HepG2 (cell line): ENCODE results near the gene FBH1. TPM values are rescaled to one million over a fixed set of nuclear protein-coding genes. Genes with fewer than 3 reads are reported as not detected.

Experiments used
- GATAD1 ChIP-seq: IDR thresholded peaks from 2 replicates; pipeline ENCODE4 v1.6.1; 2016; ENCODE audit warnings: missing genetic modification reagents, missing compliant biosample characterization
- MBD4 ChIP-seq: IDR thresholded peaks from 2 replicates; pipeline ENCODE4 v1.6.1; 2012; ENCODE audit warnings: low read length, inconsistent platforms, borderline replicate concordance
- MIER3 ChIP-seq: IDR thresholded peaks from 2 replicates; pipeline ENCODE4 v1.6.1; 2016; ENCODE audit warnings: missing compliant biosample characterization, borderline replicate concordance
- NBN ChIP-seq: fragments of 450-650 bp; conservative IDR thresholded peaks from 2 replicates; pipeline ENCODE4 v1.6.1; 2017
- NCOA2 ChIP-seq: sonication (generic); formaldehyde crosslinking; IDR thresholded peaks from 2 replicates; pipeline ENCODE4 v1.8.0; 2022; ENCODE audit warnings: inconsistent platforms
- POLR2A ChIP-seq, 2 experiments: IDR thresholded peaks; 2 replicates each; pipeline ENCODE4 v1.6.1; 2011; ENCODE audit warnings: low read depth in 2 of 2, low read length in 2 of 2, mild to moderate bottlenecking in 1 of 2, moderate library complexity in 1 of 2; ENCODE audit not compliant: insufficient read depth in 1 of 2
- REL ChIP-seq: sonication (generic); formaldehyde crosslinking; conservative IDR thresholded peaks from 2 replicates; pipeline ENCODE4 v1.8.0; 2022; ENCODE audit warnings: mild to moderate bottlenecking, missing genetic modification reagents, moderate library complexity
- SALL2 ChIP-seq: sonication (generic); formaldehyde crosslinking; IDR thresholded peaks from 2 replicates; pipeline ENCODE4 v1.8.1; 2023; ENCODE audit warnings: mild to moderate bottlenecking, missing genetic modification reagents, inconsistent platforms
- SMC3 ChIP-seq: IDR thresholded peaks from 2 replicates; pipeline ENCODE4 v1.6.1; 2011; ENCODE audit warnings: low read length, improper control_type of control experiment
- TEAD3 ChIP-seq: optimal IDR thresholded peaks from 2 replicates; pipeline ENCODE3; 2016; ENCODE audit warnings: borderline replicate concordance
- ZEB1 ChIP-seq: IDR thresholded peaks from 2 replicates; pipeline ENCODE4 v1.6.1; 2012; ENCODE audit warnings: mild to moderate bottlenecking, low read depth, inconsistent platforms; ENCODE audit not compliant: insufficient replicate concordance
- ZFP90 ChIP-seq: sonication (generic); formaldehyde crosslinking; IDR thresholded peaks from 2 replicates; pipeline ENCODE4 v1.8.0; 2022; ENCODE audit warnings: missing genetic modification reagents, mild to moderate bottlenecking, inconsistent platforms, borderline replicate concordance
- ZNF17 ChIP-seq: sonication (generic); formaldehyde crosslinking; IDR thresholded peaks from 2 replicates; pipeline ENCODE4 v1.5.0; 2020; ENCODE audit warnings: mild to moderate bottlenecking, missing genetic modification reagents
- ZNF24 ChIP-seq: fragments of 450-650 bp; IDR thresholded peaks from 2 replicates; pipeline ENCODE4 v1.6.1; 2017; ENCODE audit warnings: antibody characterized with exemption, mild to moderate bottlenecking
- ZNF34 ChIP-seq: sonication (generic); formaldehyde crosslinking; IDR thresholded peaks from 2 replicates; pipeline ENCODE4 v1.4.0; 2020; ENCODE audit warnings: mild to moderate bottlenecking, missing genetic modification reagents, borderline replicate concordance
- ZNF354B ChIP-seq: sonication (generic); formaldehyde crosslinking; IDR thresholded peaks from 2 replicates; pipeline ENCODE4 v1.8.0; 2022; ENCODE audit warnings: mild to moderate bottlenecking, missing genetic modification reagents
- ZNF597 ChIP-seq: sonication (generic); formaldehyde crosslinking; IDR thresholded peaks from 2 replicates; pipeline ENCODE4 v1.5.0; 2020; ENCODE audit warnings: missing genetic modification reagents
- polyA plus RNA-seq, 8 experiments: library from polyadenylated mRNA; depleted of rRNA in 3 of 8; stranded (reverse) in 7 of 8; unstranded in 1 of 8; fragments of >200 nt; fragmentation: Illumina TruSeq in 4 of 8; extraction: Trizol in 4 of 8; gene quantifications; 2 replicates each; pipeline versions ENCODE4 v1.2.1 to v1.2.3, GENCODE V29; 2011 to 2016; ENCODE audit warnings: low read depth in 4 of 8, missing spikeins in 1 of 8, mixed read lengths in 1 of 8; ENCODE audit not compliant: insufficient read depth in 1 of 8
- total RNA-seq, 5 experiments: library from RNA; depleted of rRNA; stranded (reverse); fragments of >200 nt; fragmentation: Illumina TruSeq; extraction: Trizol; gene quantifications; 2 replicates each; pipeline ENCODE4 v1.2.3, GENCODE V29; 2016; ENCODE audit warnings: low read depth in 1 of 5
- TF ChIP-seq, protein P1 (sequence below): IDR thresholded peaks from 2 replicates; pipeline ENCODE4 v1.6.1; 2016; ENCODE audit warnings: low read depth, borderline replicate concordance
- TF ChIP-seq, protein P2 (sequence below): IDR thresholded peaks from 2 replicates; pipeline ENCODE4 v1.6.1; 2016
- TF ChIP-seq, protein P3 (sequence below): IDR thresholded peaks from 2 replicates; pipeline ENCODE4 v1.6.1; 2016; ENCODE audit warnings: control low read depth
- TF ChIP-seq, protein P4 (sequence below): sonication (generic); formaldehyde crosslinking; IDR thresholded peaks from 2 replicates; pipeline ENCODE4 v1.4.0; 2020; ENCODE audit warnings: mild to moderate bottlenecking, missing genetic modification reagents
- TF ChIP-seq, protein P5 (sequence below): sonication (generic); formaldehyde crosslinking; IDR thresholded peaks from 2 replicates; pipeline ENCODE4 v1.4.0; 2020; ENCODE audit warnings: missing genetic modification reagents

The FBH1 gene
- total and polyA plus RNA-seq, 2 of the 13 experiments (the other 11 are each of a cell fraction or from before 2014, with no cell fraction given) = 48.8 to 60.3 TPM

GRCh38 chr10:5840314-5841307, 49.4 kb upstream of the FBH1 start (continued):
- TF ChIP-seq ZNF354B (no peak), REL (peak; percentile 73; the same call in 1 of the 2 replicates), SMC3 (no peak), TEAD3 (no peak), MBD4 (no peak), POLR2A (IDR thresholded peaks at IDR 0.05; ENCODE audit: insufficient read depth in 1 of 2, low read depth in 2 of 2, low read length in 2 of 2) (peak; percentile 63 to 74), ZNF17 (CRISPR knock-in tag) (no peak), ZNF34 (CRISPR knock-in tag) (0 out of 2 replicates have a peak, but pooled peaks have one; percentile 67), GATAD1 (CRISPR knock-in tag) (no peak), ZNF597 (CRISPR knock-in tag) (no peak), ZFP90 (CRISPR knock-in tag) (no peak), ZEB1 (no peak), NCOA2 (0 out of 2 replicates have a peak, but pooled peaks have one; percentile 46), NBN (no peak), ZNF24 (no peak), SALL2 (CRISPR knock-in tag) (no peak), MIER3 (CRISPR knock-in tag) (no peak)
- TF ChIP-seq, protein P1, sequence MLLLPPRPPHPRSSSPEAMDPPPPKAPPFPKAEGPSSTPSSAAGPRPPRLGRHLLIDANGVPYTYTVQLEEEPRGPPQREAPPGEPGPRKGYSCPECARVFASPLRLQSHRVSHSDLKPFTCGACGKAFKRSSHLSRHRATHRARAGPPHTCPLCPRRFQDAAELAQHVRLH (CRISPR knock-in tag) = peak; percentile 38; the same call in 1 of the 2 replicates
- TF ChIP-seq, protein P2, sequence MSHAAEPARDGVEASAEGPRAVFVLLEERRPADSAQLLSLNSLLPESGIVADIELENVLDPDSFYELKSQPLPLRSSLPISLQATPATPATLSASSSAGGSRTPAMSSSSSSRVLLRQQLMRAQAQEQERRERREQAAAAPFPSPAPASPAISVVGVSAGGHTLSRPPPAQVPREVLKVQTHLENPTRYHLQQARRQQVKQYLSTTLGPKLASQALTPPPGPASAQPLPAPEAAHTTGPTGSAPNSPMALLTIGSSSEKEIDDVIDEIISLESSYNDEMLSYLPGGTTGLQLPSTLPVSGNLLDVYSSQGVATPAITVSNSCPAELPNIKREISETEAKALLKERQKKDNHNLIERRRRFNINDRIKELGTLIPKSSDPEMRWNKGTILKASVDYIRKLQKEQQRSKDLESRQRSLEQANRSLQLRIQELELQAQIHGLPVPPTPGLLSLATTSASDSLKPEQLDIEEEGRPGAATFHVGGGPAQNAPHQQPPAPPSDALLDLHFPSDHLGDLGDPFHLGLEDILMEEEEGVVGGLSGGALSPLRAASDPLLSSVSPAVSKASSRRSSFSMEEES (CRISPR knock-in tag) = peak; percentile 30; the same call in 1 of the 2 replicates
- TF ChIP-seq, protein P3, sequence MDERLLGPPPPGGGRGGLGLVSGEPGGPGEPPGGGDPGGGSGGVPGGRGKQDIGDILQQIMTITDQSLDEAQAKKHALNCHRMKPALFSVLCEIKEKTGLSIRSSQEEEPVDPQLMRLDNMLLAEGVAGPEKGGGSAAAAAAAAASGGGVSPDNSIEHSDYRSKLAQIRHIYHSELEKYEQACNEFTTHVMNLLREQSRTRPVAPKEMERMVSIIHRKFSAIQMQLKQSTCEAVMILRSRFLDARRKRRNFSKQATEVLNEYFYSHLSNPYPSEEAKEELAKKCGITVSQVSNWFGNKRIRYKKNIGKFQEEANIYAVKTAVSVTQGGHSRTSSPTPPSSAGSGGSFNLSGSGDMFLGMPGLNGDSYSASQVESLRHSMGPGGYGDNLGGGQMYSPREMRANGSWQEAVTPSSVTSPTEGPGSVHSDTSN (CRISPR knock-in tag) = no peak
- TF ChIP-seq, protein P4, sequence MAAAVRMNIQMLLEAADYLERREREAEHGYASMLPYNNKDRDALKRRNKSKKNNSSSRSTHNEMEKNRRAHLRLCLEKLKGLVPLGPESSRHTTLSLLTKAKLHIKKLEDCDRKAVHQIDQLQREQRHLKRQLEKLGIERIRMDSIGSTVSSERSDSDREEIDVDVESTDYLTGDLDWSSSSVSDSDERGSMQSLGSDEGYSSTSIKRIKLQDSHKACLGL (CRISPR knock-in tag) = peak; percentile 32; the same call in 1 of the 2 replicates
- TF ChIP-seq, protein P5, sequence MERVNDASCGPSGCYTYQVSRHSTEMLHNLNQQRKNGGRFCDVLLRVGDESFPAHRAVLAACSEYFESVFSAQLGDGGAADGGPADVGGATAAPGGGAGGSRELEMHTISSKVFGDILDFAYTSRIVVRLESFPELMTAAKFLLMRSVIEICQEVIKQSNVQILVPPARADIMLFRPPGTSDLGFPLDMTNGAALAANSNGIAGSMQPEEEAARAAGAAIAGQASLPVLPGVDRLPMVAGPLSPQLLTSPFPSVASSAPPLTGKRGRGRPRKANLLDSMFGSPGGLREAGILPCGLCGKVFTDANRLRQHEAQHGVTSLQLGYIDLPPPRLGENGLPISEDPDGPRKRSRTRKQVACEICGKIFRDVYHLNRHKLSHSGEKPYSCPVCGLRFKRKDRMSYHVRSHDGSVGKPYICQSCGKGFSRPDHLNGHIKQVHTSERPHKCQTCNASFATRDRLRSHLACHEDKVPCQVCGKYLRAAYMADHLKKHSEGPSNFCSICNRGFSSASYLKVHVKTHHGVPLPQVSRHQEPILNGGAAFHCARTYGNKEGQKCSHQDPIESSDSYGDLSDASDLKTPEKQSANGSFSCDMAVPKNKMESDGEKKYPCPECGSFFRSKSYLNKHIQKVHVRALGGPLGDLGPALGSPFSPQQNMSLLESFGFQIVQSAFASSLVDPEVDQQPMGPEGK (CRISPR knock-in tag) = peak; percentile 26; the same call in 1 of the 2 replicates
